Activated CD8-positive, alpha-beta memory T cell treated with anti-CD3 and anti-CD28 coated beads, Interleukin-2, amount 50 U/mL, for 1 hour (primary cell): ENCODE measurements around the gene ENGASE.

Experiments used
- DNase-seq: peaks from one replicate; pipeline ENCODE4 v3.0.0-alpha.2; 2020; ENCODE audit errors: extremely low read depth

ENGASE gene

GRCh38 chr17:79038545-79039135 is 36.0 kb upstream of the ENGASE start:
- no peak for DNase-seq

GRCh38 chr17:79039171-79039570 is 35.5 kb upstream of the ENGASE start:
- no peak for DNase-seq

DNA sequence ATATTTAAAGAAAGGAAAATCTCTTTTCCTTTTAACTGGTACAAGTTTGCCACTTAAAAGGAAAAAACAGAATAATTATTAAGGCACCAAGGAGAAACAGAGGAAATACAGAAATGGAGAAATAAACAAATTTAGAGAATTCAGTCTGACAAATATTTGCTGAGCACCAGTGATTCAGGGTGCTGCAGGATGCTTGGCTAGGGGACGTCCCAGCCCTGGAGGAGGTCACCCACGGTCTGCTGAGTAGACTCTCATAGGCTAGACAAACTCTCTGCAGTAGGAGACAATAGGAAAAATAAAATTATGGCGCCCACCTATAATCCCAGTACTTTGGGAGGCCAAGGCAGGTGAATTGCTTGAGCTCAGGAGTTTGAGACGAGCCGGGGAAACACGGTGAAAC is 34.7 kb upstream of the ENGASE start:
- DNase-seq, result no peak

DNA sequence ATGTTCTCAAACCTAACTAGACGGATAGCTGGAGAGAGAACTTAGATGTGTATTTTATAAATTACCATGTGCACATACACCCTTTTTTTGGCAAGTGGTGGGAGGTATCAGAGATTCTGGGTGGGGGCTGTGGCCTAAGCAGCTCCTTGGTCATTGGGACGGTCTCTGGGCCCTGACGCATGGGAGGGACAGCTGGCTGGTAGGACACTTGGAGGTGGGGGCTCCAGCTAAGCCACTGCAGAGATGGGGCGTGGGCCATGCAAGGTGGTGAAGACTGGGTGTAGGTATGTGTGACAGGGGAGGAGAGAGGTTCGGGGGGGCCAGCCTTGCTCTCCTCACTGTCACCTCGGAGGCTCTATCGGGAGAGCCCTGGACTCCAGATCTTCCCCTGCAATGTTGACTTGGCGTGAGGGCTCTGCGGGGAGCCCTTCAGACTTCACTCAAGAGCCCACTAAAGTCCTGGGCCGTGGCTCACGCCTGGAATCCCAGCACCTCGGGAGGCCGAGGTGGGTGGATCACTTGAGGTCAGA is 33.5 kb upstream of the ENGASE start:
- DNase-seq, result no peak

DNA sequence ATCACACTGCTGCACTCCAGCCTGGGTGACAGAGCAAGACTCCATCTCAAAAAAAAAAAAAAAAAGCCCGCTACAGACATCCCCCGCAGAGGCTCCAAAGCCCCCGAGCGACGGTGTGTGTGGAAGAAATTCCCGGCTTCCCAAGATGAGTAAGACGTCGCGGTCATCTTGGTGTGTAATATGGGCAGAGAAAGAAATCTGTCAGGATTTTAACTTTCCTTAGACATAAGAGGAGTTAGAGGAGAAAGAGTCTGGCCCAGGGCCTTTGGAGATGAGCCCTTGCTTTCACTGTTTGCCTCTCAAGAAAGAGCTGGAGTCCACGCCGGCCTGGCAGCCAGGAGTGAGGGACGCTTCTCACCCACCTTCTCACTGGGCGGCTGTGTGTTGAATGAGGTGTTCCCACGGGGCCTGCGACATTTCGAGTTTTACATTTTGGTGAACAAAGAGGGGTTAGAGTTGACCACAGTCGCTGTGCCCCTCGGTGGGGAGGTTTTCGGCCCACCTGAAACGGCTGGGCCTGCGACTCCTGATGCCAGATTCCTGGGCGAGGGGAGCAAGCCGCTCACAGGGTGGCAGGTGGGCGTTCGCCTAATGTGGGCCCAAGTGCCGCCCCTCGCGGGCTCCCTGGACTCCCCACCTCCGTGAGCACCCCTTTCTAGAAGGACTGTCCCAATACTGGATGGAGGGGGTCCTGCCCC is 32.8 kb upstream of the ENGASE start:
- DNase-seq, result no peak

DNA sequence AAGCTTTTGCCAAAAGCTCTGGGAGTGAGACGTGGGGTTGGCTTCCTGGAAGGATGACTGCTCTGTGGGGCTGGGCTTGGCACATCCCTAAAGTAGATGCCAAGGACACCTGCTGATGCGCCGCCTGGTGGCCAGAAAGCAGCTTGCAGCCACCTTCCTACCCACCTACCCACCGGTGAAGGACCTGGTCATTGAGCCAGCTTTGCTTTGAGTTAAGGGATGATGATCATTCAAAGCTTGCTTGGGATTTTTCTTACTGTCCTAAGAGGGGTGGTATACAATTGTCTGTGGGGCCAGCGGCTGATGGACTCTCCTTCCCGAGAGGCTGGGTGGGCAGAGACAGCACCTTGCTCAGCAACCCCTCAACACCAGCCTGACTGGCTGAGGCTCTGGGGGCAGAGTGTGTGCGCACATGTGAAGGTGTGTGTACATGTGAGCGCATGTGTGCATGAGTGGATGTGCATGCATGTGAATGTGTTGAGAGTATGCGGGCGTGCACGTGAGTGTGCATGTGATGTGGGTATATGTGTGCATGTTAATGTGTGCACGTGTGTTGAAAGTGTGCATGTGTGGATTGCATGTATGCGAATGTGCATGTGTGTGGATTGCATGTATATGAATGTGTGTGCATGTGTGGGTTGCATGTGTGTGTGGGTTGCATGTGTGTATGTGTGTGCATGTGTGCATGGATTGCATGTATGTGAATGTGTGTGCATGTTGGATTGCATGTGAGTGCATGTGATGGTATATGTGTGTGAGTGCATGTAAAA is 32.0 kb upstream of the ENGASE start:
- no peak for DNase-seq

DNA sequence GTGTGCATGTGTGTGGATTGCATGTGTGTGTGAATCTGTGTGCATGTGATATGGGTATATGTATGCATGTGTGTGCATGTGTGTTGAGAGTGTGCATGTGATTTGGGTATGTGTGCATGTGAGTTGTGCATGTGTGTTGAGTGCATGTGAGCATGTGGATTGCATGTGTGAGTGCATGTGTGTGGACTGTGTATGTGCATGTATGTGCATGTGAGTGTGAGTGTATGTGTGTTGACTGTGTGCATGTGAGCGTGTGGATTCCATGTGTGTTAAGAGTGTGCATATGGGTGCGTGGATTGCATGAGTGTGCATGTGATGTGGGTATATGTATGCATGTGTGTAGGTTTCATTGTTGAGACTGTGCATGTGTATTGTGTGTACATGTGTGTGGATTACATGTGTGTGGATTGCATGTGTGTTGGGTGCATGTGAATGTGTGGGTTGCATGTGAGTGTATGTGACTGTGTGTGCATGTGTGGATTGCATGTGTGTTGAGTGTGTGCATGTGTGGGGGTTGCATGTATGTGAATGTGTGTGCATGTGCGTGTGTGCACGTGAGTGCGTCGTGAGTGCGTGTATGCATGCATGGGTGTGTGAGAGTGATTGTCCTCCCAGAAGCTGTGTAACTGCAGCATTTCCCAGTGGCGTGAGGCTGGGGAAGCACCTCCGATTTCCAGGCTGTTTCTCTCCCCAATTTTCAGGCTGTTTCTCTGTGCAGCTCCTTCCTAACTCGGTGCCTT is 31.3 kb upstream of the ENGASE start:
- no peak for DNase-seq

- DNase-seq, result no peak
Measured at GRCh38 chr17:79043931-79044320, 30.7 kb upstream of the ENGASE start.

- DNase-seq, result no peak
Measured at GRCh38 chr17:79044462-79044861, 30.2 kb upstream of the ENGASE start.

GRCh38 chr17:79045001-79045729 is 29.5 kb upstream of the ENGASE start:
- no peak for DNase-seq

- no peak for DNase-seq
Measured at GRCh38 chr17:79045842-79046196, 28.8 kb upstream of the ENGASE start.

GRCh38 chr17:79046197-79046915 is 28.3 kb upstream of the ENGASE start:
- DNase-seq, result no peak

DNA sequence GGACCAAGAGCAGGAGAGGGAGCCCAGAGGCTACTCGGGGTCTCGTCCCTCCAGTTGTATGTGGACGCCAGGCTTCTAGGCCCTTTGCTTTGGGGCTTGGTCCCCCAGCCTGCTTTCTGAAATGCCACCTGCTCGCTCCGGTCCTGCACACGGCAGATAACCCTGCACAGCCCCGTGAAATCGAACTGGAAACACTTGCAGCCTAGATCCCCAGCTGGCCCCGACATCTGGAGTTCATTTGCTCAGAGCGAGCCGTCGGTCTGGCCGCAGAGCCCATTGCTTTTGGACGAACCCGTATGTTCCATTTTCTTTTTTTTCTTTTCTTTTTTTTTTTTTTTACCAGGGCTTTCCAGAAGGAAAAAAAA is 27.7 kb upstream of the ENGASE start:
- DNase-seq, result no peak

DNA sequence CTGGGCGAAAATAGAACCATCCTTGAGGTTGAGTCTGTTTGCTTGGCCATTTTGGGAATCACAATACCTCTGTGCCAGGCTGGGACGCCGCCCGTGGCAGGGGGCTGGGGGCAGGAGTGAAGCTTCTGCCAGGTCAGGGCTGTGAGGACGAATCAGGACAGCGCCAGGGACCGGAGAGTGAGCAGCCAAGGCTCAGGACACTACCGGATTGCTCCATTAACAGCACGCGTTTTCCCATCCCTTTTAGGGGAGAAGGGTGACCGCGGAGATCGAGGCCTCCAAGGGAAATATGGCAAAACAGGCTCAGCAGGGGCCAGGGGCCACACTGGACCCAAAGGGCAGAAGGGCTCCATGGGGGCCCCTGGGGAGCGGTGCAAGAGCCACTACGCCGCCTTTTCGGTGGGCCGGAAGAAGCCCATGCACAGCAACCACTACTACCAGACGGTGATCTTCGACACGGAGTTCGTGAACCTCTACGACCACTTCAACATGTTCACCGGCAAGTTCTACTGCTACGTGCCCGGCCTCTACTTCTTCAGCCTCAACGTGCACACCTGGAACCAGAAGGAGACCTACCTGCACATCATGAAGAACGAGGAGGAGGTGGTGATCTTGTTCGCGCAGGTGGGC is 27.2 kb upstream of the ENGASE start:
- DNase-seq, result no peak

DNA sequence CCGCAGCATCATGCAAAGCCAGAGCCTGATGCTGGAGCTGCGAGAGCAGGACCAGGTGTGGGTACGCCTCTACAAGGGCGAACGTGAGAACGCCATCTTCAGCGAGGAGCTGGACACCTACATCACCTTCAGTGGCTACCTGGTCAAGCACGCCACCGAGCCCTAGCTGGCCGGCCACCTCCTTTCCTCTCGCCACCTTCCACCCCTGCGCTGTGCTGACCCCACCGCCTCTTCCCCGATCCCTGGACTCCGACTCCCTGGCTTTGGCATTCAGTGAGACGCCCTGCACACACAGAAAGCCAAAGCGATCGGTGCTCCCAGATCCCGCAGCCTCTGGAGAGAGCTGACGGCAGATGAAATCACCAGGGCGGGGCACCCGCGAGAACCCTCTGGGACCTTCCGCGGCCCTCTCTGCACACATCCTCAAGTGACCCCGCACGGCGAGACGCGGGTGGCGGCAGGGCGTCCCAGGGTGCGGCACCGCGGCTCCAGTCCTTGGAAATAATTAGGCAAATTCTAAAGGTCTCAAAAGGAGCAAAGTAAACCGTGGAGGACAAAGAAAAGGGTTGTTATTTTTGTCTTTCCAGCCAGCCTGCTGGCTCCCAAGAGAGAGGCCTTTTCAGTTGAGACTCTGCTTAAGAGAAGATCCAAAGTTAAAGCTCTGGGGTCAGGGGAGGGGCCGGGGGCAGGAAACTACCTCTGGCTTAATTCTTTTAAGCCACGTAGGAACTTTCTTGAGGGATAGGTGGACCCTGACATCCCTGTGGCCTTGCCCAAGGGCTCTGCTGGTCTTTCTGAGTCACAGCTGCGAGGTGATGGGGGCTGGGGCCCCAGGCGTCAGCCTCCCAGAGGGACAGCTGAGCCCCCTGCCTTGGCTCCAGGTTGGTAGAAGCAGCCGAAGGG is 26.4 kb upstream of the ENGASE start:
- DNase-seq, result no peak

DNA sequence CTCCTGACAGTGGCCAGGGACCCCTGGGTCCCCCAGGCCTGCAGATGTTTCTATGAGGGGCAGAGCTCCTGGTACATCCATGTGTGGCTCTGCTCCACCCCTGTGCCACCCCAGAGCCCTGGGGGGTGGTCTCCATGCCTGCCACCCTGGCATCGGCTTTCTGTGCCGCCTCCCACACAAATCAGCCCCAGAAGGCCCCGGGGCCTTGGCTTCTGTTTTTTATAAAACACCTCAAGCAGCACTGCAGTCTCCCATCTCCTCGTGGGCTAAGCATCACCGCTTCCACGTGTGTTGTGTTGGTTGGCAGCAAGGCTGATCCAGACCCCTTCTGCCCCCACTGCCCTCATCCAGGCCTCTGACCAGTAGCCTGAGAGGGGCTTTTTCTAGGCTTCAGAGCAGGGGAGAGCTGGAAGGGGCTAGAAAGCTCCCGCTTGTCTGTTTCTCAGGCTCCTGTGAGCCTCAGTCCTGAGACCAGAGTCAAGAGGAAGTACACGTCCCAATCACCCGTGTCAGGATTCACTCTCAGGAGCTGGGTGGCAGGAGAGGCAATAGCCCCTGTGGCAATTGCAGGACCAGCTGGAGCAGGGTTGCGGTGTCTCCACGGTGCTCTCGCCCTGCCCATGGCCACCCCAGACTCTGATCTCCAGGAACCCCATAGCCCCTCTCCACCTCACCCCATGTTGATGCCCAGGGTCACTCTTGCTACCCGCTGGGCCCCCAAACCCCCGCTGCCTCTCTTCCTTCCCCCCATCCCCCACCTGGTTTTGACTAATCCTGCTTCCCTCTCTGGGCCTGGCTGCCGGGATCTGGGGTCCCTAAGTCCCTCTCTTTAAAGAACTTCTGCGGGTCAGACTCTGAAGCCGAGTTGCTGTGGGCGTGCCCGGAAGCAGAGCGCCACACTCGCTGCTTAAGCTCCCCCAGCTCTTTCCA is 25.5 kb upstream of the ENGASE start:
- DNase-seq, result no peak

DNA sequence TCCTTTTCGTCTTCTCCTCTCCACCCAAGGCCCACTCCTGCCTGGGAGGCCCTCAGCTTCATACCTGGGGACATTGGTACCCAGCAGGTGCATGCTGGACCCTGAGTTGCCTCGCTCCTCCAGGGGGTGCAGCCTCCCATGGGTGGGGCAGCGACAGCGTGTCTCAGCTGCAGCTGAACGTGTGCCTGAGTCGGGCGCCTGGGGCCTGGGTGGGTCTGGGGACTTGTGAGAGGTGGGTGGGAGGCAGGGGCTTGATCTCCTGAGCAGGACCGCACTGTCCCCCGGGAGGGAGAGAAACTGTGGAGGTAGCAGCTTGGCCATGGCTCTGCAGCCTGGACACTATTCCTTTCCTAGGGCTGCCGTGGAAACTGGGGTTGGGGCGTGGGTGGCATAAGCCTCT is 24.8 kb upstream of the ENGASE start:
- DNase-seq, result no peak

- DNase-seq, result no peak
Measured at GRCh38 chr17:79050551-79050950, 24.1 kb upstream of the ENGASE start.
